Measurements from ENCODE around the gene LTBP4.
"Not testable (repeated sequence)": the region's sequence is repeated elsewhere in the genome, so short reads cannot be mapped to it uniquely, and the experiment has no call there.

LTBP4 gene

GRCh38 chr19:40612831-40613689 is 11.9 kb downstream of the LTBP4 start:
- peak; percentile 29 to 68 (median 52) for DNase-seq

GRCh38 chr19:40613690-40614621 is 12.8 kb downstream of the LTBP4 start:
- DNase-seq, result peak; percentile 59 to 87 (median 84)

DNA sequence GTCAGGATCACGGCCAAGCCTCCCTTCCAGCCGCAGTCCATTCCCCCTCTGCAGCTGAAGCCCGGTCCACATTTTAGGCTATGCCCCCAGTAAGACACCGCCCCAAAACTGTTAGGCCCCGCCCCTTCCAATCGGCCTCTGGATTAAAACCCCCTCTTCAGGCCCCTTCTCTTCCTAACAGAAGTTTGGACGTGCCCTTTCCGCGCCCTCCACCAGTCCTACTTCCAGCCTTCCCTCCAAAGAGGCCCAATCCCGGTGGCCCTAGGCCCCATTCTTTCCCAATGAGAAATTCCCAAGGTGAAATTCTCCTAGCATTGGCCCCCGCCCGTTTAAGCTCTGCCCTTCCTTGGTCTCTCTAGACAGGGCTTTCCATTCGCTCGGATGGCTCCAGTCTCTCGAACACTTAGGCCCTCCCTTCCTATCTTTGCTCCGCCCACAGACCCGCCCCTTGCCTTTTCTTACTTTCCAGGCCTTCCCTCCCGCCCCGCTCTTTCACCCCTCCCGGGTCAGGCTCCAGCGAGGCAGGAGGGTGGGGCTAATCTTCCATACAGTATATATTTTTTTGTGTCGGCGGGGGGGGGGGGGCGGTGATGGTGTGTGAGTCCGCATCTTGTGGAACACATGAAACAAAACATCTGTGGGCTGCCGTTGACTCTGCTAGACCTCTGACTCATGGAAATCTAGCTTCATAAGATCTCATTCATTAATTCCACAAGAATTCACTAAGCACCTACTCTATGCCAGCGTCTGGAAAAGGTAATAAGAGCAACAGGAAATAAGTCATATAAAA is 13.6 kb downstream of the LTBP4 start:
- DNase-seq, result peak; percentile 32 to 86 (median 68)

- no peak for DNase-seq
Measured at GRCh38 chr19:40616178-40616577, 15.0 kb downstream of the LTBP4 start.

- DNase-seq, result no peak
Measured at GRCh38 chr19:40616941-40617340, 15.8 kb downstream of the LTBP4 start.

- no peak for DNase-seq
Measured at GRCh38 chr19:40617961-40618360, 16.8 kb downstream of the LTBP4 start.

DNA sequence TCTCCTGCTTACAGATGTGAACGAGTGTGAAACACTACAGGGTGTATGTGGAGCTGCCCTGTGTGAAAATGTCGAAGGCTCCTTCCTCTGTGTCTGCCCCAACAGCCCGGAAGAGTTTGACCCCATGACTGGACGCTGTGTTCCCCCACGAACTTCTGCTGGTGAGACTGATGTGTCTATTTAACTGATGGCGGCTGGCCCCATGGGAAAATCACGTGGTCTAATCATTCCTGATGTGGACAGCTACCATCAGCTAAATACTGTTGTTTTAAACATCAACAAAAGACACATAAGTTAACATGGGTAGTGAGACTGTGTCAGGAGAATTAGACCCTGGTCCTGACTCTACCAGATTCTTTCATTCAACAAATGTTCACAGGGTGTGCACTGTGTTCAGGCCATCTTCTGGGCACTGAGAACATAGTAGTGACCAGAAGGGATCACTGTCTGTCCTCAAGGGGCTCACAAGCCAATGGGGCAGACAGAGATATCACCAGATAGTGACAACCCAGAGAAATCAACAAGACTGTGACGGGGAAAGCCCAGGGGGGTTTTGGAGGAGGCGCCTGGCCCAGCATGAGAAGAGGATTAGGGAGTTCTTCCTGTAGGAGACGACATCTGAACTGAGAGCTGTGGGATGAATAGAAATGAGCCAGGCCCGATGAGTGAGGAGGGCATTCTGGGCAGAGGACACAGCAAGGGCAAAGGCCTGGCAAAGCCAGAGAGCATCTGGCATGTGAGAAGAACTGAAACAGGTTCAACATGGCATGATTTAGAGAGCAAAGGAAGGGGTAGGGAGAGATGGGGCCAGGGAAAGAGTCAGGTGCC is 18.4 kb downstream of the LTBP4 start:
- DNase-seq, result no peak

DNA sequence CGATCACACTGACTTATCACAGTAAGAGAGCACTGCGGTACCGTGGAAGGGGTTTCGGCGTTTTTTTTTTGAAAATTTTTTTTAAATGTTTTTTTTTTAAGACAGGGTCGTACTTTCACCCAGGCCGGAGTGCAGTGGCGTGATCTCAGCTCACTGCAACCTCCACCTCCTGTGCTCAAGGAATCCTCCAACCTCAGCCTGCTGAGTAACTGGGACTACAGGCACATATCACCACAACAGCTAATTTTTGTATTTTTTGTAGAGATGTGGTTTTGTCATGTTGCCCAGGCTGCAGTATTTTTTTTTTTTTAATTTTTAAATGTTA is 19.0 kb downstream of the LTBP4 start:
- DNase-seq, result no peak

DNA sequence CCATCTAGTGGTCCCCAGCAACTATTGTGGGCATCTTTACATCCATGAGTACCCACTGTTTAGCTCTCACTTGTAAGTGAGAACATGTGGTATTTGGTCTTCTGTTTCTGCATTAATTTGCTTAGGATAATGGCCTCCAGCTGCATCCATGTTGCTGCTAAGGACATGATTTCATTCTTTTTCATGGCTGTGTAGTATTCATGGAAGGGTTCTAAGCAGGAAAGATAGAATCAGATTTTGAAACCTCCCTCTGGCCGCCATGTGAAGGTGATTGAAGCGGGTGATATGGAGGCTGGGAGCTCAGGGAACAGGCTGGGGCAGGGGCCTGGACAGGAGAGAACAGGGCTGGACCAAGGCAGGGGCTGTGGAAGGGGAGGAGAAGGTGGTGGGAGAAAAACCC is 20.1 kb downstream of the LTBP4 start:
- no peak for DNase-seq

DNA sequence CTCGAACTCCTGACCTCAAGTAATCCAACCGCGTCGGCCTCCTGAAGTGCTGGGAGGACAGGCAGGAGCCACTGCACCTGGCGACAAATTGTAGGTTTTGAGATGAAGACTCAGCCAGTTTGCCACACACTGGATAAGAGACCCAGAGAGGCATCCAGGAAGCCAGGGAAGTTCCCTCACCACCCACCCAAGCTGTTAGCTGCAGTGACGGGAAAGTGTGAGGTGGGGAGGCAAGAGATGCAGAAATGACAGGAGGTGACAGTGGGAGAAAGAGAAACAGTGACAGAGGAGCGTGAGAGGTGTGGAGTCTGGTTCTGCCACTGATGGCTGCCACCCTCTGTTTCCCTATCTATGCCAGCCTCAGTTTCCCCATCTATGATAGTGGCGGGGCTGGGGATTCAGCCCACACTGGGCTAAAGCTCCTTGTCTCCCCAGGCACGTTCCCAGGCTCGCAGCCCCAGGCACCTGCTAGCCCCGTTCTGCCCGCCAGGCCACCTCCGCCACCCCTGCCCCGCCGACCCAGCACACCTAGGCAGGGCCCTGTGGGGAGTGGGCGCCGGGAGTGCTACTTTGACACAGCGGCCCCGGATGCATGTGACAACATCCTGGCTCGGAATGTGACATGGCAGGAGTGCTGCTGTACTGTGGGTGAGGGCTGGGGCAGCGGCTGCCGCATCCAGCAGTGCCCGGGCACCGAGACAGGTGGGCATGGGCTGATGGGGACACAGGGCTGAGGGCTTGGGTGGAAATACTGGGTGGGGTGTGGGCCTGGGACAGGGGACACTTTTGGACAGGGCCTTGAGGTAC is 21.0 kb downstream of the LTBP4 start:
- DNase-seq, result no peak

DNA sequence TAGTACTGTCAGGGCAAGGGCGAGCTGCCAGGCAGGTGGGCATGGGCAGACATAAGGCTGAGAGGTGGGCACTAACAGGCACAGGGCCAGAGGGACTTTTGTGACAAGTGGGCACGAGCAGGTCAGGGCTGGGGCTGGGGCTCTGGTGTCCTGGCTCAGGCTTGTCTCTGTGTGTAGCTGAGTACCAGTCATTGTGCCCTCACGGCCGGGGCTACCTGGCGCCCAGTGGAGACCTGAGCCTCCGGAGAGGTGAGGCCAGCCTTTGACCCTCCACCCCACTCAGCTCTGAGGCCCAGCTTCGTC is 21.6 kb downstream of the LTBP4 start:
- no peak for DNase-seq

- no peak for DNase-seq
Measured at GRCh38 chr19:40623403-40624251, 22.5 kb downstream of the LTBP4 start.

- not testable (repeated sequence) for DNase-seq
Measured at GRCh38 chr19:40624369-40625153, 23.4 kb downstream of the LTBP4 start.

DNA sequence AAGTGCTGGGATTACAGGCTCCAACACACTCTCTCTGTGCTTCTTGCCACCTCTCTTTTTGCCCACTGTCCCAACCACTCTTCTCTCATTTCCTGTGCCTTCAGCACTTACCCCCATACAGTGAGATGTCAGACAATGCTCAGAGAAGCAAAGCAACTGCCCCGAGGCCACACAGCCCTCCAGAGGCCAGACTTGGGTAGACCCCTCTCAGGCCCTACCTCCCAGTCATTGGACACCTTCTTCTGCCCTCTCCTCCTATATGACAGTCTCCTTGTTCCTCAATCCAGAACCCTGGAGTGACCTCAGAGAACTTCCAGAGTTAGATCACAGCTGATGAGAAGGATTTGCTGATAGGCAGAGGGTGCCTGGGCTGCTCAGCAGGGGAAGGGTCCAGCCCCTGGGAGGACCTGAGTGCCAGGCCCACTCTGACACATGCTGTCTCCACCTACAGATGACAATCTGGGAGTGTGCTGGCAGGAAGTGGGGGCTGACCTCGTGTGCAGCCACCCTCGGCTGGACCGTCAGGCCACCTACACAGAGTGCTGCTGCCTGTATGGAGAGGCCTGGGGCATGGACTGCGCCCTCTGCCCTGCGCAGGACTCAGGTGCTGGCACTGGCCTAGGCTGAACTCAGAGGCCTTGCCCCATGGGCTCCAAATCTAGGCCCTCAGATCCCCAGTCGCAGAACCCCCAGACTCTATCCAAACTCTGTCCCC is 24.4 kb downstream of the LTBP4 start:
- DNase-seq, result no peak

DNA sequence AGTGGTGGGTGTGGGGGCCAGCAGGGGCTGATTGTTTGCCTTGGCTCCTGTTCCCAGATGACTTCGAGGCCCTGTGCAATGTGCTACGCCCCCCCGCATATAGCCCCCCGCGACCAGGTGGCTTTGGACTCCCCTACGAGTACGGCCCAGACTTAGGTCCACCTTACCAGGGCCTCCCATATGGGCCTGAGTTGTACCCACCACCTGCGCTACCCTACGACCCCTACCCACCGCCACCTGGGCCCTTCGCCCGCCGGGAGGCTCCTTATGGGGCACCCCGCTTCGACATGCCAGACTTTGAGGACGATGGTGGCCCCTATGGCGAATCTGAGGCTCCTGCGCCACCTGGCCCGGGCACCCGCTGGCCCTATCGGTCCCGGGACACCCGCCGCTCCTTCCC is 25.7 kb downstream of the LTBP4 start:
- DNase-seq, result no peak

DNA sequence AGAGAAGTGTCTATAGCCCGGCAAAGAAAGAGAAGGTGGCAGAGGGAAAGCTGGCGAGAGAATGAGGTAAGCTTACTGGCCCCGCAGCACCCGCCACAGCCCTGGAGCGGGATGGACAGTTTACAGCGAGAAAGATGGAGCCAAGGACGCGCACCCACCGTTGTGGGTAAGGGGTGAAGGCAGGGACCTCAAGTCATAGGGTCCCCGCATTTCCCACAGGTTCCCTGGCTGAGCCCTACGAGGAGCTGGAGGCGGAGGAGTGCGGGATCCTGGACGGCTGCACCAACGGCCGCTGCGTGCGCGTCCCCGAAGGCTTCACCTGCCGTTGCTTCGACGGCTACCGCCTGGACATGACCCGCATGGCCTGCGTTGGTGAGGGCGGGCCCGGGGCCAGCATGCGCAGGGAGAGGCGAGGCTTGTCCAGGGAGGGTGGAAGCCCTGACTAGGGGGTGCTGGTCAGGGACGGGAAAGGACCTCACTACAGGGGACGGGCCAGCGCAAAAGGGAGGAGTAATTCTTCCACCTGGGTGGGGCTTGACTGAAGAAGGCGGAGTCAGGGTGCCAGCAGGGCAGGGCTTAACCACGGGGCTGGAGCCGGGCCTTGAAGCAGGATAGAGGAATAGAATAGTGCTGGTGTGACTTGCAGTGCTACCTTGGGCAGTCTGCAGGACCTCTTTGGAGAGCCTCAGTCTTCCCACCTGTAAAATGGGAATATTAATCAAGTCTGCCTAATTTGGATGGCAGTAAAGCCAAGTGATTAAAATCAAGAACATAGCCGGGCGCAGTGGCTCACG is 26.5 kb downstream of the LTBP4 start:
- no peak for DNase-seq

- DNase-seq, result no peak
Measured at GRCh38 chr19:40629346-40629745, 28.2 kb downstream of the LTBP4 start.

DNA sequence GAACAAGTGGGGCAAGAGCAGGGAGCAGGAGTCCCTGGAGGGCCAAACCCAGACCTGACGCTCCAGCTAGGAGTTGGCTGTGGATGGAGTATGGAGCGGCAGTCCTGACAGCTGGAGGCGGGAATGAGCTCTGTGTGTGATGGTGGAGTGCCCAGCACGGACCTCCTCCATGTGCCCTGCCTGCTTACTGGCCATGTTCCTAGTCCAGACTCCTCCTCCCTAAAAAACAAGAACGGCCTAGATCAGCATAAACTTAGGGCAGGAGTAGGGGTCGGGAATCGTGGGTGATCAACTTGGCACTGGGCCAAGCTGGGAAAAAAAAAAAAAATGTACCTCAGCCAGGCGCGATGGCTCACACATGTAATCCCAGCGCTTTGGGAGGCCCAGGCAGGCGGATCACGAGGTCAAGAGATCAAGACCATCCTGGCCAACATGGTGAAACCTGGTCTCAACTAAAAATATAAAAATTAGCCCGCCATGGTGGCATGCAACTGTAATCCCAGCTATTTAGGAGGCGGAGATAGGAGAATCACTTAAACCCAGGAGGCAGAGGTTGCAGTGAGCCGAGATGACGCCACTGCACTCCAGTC is 29.5 kb downstream of the LTBP4 start:
- no peak for DNase-seq

Measured in activated naive CD4-positive, alpha-beta T cell (primary cell).